ENCODE results near the gene DCUN1D2.

Gene DCUN1D2

DNA sequence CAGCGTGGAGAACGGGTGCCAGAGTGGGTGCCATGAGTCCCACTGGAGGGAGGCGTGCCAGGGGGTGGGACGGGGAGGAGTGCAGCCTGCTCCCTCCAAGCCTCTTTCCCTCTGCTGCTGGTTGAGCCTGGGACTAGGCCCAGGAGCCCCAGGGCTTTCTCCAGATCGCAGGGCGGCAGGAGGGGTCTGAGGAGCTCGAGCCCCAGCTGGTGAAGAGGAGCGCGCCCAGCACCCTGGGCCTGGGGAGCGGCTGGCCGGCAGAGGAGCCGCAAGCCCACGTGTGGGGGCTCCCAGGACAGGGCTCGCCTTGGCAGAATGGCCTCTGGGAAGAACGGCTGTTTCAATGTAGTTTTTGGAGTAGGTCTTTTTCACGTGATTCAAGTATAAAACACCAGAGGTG lies 12.2 kb upstream of the DCUN1D2 start:
- no peaks in the 10 kb centered on the region for H4K20me1 ChIP-seq (ENCODE audit: insufficient read depth)
- H3K27me3 ChIP-seq (ENCODE audit: insufficient read depth, low read depth): no peaks in the 10 kb centered on the region
- H3K27ac ChIP-seq: no peak overlapping the region
- H3K4me1 ChIP-seq (ENCODE audit: low read depth, poor library complexity, severe bottlenecking): no peaks in the 10 kb centered on the region
- H3K4me3 ChIP-seq (IDR thresholded peaks at IDR 0.05; ENCODE audit: insufficient read depth, low read depth, low read length): no peak overlapping the region
- H3K79me2 ChIP-seq (ENCODE audit: insufficient read depth, low read depth): no peaks in the 10 kb centered on the region
- no peak overlapping the region for H3K9ac ChIP-seq
- no peak overlapping the region for H2AFZ ChIP-seq (ENCODE audit: low read depth)
- H3K36me3 ChIP-seq (ENCODE audit: insufficient read depth): no peaks in the 10 kb centered on the region
- TF ChIP-seq, protein P1, sequence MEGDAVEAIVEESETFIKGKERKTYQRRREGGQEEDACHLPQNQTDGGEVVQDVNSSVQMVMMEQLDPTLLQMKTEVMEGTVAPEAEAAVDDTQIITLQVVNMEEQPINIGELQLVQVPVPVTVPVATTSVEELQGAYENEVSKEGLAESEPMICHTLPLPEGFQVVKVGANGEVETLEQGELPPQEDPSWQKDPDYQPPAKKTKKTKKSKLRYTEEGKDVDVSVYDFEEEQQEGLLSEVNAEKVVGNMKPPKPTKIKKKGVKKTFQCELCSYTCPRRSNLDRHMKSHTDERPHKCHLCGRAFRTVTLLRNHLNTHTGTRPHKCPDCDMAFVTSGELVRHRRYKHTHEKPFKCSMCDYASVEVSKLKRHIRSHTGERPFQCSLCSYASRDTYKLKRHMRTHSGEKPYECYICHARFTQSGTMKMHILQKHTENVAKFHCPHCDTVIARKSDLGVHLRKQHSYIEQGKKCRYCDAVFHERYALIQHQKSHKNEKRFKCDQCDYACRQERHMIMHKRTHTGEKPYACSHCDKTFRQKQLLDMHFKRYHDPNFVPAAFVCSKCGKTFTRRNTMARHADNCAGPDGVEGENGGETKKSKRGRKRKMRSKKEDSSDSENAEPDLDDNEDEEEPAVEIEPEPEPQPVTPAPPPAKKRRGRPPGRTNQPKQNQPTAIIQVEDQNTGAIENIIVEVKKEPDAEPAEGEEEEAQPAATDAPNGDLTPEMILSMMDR (conservative IDR thresholded peaks at IDR 0.05; ENCODE audit: low read depth, low read length): no peak
- no peak overlapping the region for H3K4me2 ChIP-seq

DNA sequence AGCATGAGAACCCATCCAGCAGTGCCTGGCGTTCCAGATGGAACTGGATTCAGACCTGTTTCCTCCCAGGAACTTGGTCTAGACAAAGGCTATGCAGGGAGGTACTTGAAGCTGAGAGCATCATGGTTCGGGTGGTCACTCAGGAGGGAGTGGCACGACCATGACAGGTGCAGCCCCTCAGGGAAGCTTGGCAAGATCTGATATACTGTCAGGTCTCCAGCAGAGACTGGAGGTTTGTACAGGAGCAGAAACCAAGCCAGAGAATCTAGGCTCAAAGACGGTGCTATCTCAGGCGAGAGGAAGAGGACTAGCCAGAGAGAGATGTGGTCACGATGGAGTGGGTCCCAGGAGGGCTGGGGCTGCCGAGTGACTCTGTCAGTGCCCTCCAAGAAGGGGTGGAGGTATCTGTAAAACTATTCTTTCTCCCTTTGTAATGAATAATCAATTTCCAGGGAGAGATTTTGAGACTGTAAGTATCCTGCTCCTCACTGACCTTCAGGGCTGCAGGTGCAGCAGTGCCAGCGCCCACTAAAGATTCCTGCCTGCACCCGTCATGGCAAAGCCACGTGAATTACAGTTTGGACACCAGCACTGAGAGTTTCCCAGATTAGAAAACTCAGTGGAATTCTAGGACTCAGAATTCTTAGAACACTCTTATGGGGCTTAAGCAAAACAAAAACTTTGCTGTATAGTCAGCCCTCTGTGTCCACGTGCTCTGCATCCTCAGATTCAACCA lies 10.2 kb upstream of the DCUN1D2 start:
- Histone ChIP-seq H3K4me3 (IDR thresholded peaks at IDR 0.05; ENCODE audit: insufficient read depth, low read depth, low read length) (no peak overlapping the region), H3K4me1 (ENCODE audit: low read depth, poor library complexity, severe bottlenecking) (no peaks in the 10 kb centered on the region), H3K36me3 (ENCODE audit: insufficient read depth) (no peaks in the 10 kb centered on the region), H2AFZ (ENCODE audit: low read depth) (no peak overlapping the region), H3K4me2 (no peak overlapping the region), H3K9ac (no peak overlapping the region), H4K20me1 (ENCODE audit: insufficient read depth) (no peaks in the 10 kb centered on the region), H3K79me2 (ENCODE audit: insufficient read depth, low read depth) (no peaks in the 10 kb centered on the region), H3K27ac (no peak overlapping the region), H3K27me3 (ENCODE audit: insufficient read depth, low read depth) (no peaks in the 10 kb centered on the region)
- TF ChIP-seq, protein P1 (conservative IDR thresholded peaks at IDR 0.05; ENCODE audit: low read depth, low read length): no peak

DNA sequence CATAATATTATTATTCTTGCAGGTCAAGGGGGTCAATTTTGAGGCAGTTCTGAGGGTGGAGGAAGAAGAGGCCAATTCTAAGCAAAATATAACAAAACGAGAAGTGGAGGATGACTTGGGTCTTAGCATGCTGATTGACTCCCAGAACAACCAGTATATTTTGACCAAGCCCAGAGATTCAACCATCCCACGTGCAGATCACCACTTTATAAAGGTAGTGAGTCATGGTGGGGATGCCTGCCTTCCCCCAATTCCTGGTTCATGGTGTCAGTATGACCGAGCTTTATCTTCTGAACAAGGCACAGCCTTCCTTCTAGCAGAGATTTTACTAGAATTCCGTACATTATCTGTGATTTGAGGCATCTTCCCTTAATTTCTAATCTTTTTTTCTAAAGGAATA lies 9.4 kb upstream of the DCUN1D2 start:
- TF ChIP-seq, protein P1 (conservative IDR thresholded peaks at IDR 0.05; ENCODE audit: low read depth, low read length): no peak

DNA sequence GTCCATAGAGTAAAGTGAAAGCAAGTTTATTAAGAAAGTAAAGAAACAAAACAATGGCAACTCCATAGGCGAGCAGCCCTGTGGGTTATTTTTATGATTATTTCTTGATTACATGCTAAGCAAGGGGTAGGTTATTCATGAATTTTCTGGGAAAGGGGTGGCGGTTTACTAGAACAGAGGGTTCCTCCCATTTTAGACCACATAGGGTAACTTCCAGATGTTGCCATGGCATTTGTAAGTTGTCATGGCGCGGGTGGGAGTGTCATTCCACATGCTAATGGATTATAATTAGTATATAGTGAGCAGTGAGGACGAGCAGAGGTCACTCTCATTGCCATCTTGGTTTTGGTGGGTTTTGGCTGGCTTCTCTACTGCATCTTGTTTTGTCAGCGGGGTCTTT lies 8.4 kb upstream of the DCUN1D2 start:
- no peaks in the 10 kb centered on the region for H3K36me3 ChIP-seq (ENCODE audit: insufficient read depth)
- H4K20me1 ChIP-seq (ENCODE audit: insufficient read depth): no peaks in the 10 kb centered on the region
- H3K4me2 ChIP-seq: no peak overlapping the region
- H3K27ac ChIP-seq: no peak overlapping the region
- no peak overlapping the region for H3K4me3 ChIP-seq (IDR thresholded peaks at IDR 0.05; ENCODE audit: insufficient read depth, low read depth, low read length)
- TF ChIP-seq, protein P1 (conservative IDR thresholded peaks at IDR 0.05; ENCODE audit: low read depth, low read length): no peak
- H3K4me1 ChIP-seq (ENCODE audit: low read depth, poor library complexity, severe bottlenecking): no peaks in the 10 kb centered on the region
- H3K27me3 ChIP-seq (ENCODE audit: insufficient read depth, low read depth): no peaks in the 10 kb centered on the region
- H2AFZ ChIP-seq (ENCODE audit: low read depth): no peak overlapping the region
- no peak overlapping the region for H3K9ac ChIP-seq
- H3K79me2 ChIP-seq (ENCODE audit: insufficient read depth, low read depth): no peaks in the 10 kb centered on the region

More for the DNA sequence above, 9.4 kb upstream of the DCUN1D2 start:
- no peak overlapping the region for H2AFZ ChIP-seq (ENCODE audit: low read depth)
- no peak overlapping the region for H3K27ac ChIP-seq
- no peaks in the 10 kb centered on the region for H3K79me2 ChIP-seq (ENCODE audit: insufficient read depth, low read depth)
- no peaks in the 10 kb centered on the region for H4K20me1 ChIP-seq (ENCODE audit: insufficient read depth)
- no peaks in the 10 kb centered on the region for H3K36me3 ChIP-seq (ENCODE audit: insufficient read depth)
- no peaks in the 10 kb centered on the region for H3K4me1 ChIP-seq (ENCODE audit: low read depth, poor library complexity, severe bottlenecking)
- no peak overlapping the region for H3K4me3 ChIP-seq (IDR thresholded peaks at IDR 0.05; ENCODE audit: insufficient read depth, low read depth, low read length)
- H3K27me3 ChIP-seq (ENCODE audit: insufficient read depth, low read depth): no peaks in the 10 kb centered on the region
- no peak overlapping the region for H3K4me2 ChIP-seq
- H3K9ac ChIP-seq: no peak overlapping the region
